Neural cell (in vitro differentiated cells): ENCODE measurements around the gene ZSWIM8.

Experiments
- EZH2 ChIP-seq: fragments of 200-600, 300-800 bp; shearing (Covaris generic), sonication (generic); IDR thresholded peaks from 2 replicates; pipeline ENCODE4 v1.6.1; 2014; ENCODE audit warnings: antibody characterized with exemption, low read length, borderline replicate concordance, mild to moderate bottlenecking; ENCODE audit not compliant: insufficient read depth, poor library complexity, severe bottlenecking
- MXI1 ChIP-seq: fragments of 450-650 bp; conservative IDR thresholded peaks from 2 replicates; pipeline ENCODE4 v1.6.1; 2014; ENCODE audit warnings: antibody characterized with exemption, mild to moderate bottlenecking; ENCODE audit not compliant: poor library complexity, severe bottlenecking
- POLR2AphosphoS5 ChIP-seq: IDR thresholded peaks from 2 replicates; pipeline ENCODE4 v1.6.1; 2012
- SMC3 ChIP-seq: fragments of 450-650 bp; conservative IDR thresholded peaks from 2 replicates; pipeline ENCODE4 v1.6.1; 2014; ENCODE audit warnings: antibody characterized with exemption, mild to moderate bottlenecking, moderate library complexity; ENCODE audit not compliant: poor library complexity
- TAF1 ChIP-seq: IDR thresholded peaks from 2 replicates; pipeline ENCODE4 v1.6.1; 2012; ENCODE audit warnings: low read depth
- TF ChIP-seq, protein P1 (sequence below): fragments of 450-650 bp; IDR thresholded peaks from 2 replicates; pipeline ENCODE4 v1.5.1; 2014; ENCODE audit warnings: antibody characterized with exemption, mild to moderate bottlenecking, moderate library complexity; ENCODE audit not compliant: poor library complexity, severe bottlenecking
- TF ChIP-seq, protein P2 (sequence below): IDR thresholded peaks from 2 replicates; pipeline ENCODE4 v1.6.1; 2012; ENCODE audit warnings: borderline replicate concordance

DNA sequence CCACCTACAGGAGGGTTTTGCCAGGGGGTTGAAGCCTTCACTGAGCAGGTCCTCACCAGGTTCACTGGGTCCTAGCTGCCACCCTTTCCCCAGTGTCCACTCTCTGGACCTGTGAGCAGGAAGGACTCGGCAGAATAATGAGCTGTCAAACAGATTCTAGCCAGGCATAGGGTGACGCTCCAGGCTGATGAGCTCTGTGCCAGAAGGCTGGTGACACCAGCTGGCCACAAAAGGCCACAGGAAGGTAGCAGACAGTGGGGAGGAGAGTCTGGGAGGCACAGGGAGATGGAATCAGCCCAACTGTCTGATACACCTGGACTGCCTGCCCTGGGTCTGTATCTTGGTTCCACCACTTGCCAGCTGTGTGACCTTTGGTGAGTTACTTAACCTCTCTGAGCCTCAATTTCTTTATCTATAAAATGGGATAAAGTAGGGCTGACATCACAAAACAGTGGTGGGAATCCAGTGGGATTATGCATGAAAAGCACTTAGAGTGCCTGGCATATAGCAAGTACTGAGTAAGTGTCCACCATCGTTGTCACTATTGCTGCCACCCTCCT lies 52.7 kb downstream of the ZSWIM8 start:
- TF ChIP-seq, protein P1, sequence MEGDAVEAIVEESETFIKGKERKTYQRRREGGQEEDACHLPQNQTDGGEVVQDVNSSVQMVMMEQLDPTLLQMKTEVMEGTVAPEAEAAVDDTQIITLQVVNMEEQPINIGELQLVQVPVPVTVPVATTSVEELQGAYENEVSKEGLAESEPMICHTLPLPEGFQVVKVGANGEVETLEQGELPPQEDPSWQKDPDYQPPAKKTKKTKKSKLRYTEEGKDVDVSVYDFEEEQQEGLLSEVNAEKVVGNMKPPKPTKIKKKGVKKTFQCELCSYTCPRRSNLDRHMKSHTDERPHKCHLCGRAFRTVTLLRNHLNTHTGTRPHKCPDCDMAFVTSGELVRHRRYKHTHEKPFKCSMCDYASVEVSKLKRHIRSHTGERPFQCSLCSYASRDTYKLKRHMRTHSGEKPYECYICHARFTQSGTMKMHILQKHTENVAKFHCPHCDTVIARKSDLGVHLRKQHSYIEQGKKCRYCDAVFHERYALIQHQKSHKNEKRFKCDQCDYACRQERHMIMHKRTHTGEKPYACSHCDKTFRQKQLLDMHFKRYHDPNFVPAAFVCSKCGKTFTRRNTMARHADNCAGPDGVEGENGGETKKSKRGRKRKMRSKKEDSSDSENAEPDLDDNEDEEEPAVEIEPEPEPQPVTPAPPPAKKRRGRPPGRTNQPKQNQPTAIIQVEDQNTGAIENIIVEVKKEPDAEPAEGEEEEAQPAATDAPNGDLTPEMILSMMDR, result no peak
- TF ChIP-seq POLR2AphosphoS5, result no peak
- no peak for TF ChIP-seq EZH2
- TF ChIP-seq TAF1, result no peak
- TF ChIP-seq SMC3, result no peak
- TF ChIP-seq, protein P2, sequence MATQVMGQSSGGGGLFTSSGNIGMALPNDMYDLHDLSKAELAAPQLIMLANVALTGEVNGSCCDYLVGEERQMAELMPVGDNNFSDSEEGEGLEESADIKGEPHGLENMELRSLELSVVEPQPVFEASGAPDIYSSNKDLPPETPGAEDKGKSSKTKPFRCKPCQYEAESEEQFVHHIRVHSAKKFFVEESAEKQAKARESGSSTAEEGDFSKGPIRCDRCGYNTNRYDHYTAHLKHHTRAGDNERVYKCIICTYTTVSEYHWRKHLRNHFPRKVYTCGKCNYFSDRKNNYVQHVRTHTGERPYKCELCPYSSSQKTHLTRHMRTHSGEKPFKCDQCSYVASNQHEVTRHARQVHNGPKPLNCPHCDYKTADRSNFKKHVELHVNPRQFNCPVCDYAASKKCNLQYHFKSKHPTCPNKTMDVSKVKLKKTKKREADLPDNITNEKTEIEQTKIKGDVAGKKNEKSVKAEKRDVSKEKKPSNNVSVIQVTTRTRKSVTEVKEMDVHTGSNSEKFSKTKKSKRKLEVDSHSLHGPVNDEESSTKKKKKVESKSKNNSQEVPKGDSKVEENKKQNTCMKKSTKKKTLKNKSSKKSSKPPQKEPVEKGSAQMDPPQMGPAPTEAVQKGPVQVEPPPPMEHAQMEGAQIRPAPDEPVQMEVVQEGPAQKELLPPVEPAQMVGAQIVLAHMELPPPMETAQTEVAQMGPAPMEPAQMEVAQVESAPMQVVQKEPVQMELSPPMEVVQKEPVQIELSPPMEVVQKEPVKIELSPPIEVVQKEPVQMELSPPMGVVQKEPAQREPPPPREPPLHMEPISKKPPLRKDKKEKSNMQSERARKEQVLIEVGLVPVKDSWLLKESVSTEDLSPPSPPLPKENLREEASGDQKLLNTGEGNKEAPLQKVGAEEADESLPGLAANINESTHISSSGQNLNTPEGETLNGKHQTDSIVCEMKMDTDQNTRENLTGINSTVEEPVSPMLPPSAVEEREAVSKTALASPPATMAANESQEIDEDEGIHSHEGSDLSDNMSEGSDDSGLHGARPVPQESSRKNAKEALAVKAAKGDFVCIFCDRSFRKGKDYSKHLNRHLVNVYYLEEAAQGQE, result no peak
- no peak for TF ChIP-seq MXI1
